NCI-H1417 (cell line): ENCODE measurements around the gene MPC1L.

Source experiments
- DNase-seq, 3 experiments: peaks; one replicate each; lab custom pipeline; 2025; lab: John Stamatoyannopoulos, UW

The MPC1L gene

GRCh38 chrX:40628506-40628905 is 5.3 kb downstream of the MPC1L start:
- no peak for DNase-seq

DNA sequence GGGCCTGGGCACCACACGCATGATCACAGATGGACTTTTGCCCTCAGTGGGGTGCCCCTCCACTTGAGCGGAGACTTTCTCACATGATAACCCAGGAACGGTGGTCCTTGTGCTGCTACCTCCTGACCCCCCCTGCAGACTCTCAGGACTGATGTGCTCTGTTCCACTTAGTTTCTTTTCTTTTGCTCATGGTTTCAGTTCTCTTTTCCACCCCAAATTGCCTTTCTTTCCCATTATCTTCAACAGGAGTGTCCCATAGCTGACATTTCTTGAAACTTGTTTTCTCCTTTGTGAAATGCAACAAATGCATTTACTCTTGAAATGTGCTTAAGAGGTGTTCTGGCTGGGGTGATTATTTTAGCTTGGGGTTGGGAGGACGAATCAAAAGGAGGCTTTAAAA is 9.0 kb downstream of the MPC1L start:
- DNase-seq = no peak

DNA sequence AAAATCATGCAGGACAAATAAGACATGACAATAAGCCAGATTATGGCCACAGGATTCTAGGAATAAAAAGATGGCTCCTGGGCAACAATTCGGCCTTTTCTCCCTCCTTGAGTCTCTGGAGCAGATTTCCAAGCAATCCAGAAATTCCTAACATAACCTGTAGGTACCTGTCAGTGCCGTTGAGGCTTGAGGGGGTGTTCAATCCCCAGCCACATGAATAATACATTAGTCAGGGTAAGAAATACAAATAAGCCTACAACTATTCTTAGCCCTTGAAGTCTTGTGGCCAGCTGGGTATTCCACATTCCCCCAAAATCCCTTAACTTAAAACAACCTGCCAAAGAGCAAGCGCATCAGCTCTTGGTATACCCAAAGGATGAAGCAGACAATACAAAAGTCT is 14.5 kb downstream of the MPC1L start:
- no peak for DNase-seq

GRCh38 chrX:40644176-40644575 is 20.9 kb downstream of the MPC1L start:
- no peak for DNase-seq

DNA sequence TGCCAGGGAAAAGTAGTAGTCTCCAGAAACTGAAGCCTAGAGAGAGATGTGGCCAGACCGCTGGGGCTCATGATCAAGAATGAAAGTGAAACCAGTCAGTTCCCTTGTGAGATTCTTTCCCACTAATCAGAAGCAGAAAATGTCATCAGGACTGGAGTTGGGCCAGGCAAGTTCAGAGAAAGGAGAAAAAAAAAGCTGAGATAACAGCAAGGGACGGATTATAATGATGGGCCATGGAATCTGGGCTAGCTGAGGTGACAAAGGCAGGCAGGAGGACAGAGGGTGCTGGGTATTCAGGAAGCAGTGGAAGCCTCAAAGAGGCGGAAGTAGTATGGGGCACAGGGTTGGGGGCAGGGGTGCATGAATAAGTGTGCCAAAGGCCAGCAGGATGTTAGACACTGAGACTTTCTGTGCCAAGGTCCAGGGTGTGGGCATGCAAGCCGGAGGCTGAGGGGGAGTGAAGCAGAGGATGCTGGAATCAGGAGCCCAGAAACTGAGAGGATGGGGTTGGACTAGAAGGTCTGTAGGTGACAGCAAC is 21.7 kb downstream of the MPC1L start:
- no peak for DNase-seq

DNA sequence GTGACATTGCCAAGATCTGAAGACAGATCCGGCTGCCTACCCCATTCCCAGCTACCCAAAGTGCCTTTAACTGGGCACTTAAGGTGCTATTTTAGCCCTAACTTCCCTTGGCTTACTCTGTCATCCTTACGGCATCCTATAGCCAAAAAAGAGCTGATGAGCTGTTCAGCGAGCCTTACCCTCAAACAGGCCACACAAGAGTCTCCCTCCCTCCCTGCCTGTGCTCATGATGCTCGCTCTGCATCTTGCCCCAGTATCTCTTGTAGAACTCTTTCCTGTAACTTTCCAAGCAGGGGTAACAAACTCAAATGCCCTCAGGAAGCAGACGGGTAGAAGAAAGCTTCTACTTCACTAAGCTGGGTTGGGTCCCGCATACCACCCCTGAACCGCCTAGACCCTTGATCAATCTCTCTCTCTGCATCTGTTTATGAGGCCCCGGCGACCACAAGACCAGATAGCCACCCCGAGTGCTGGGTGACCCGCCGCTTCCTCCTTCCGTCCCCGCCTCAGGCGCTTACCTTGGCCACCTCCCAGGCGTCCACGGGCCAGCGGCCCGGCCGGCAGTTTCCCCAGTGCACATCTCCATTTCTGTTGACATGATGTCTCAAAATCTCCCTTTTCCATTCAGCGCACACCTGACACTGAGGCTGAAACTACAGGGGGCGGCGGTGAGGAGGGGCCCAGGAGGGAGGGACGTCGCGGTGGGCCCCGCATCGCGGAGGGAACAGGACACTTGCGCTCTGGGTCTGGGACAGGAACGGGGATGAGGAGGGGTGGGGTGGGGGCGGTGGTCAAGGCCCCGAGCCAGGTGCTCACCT is 23.5 kb downstream of the MPC1L start:
- DNase-seq = peak in 2 of 3 experiments; percentile 70 to 72

- DNase-seq = peak; percentile 92 to 98 (median 98)
Observed at GRCh38 chrX:40647307-40648197, 24.3 kb downstream of the MPC1L start, which contains the start of gene CXorf38. TSS of gene CXorf38 (minus strand) at chrX:40647561. CDS start at chrX:40647520, 41 bp downstream.

GRCh38 chrX:40651620-40652223 is 28.5 kb downstream of the MPC1L start:
- peak; percentile 38 to 94 (median 66) for DNase-seq

DNA sequence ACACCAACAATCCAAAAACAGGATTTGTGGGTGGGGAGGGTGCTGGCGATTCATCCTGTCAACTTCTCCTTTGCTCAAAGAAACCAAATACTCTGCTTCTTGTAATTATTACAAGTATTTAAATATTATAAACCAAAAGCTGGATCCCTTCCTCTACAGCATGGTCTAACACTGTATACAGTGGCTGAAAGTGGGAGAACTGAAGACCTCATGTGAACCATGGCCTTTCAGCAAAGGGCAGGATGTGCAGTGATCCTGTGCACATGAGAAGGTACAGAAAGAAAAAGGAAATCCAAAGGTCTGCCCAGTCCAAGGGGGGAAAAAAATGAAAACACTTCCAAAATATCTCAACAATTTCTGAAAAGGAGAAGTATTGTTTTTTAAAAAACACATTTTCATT is 29.4 kb downstream of the MPC1L start:
- DNase-seq = no peak

- no peak for DNase-seq
Observed at GRCh38 chrX:40653535-40653934, 30.3 kb downstream of the MPC1L start.

GRCh38 chrX:40660381-40660780 is 37.2 kb downstream of the MPC1L start:
- no peak for DNase-seq

GRCh38 chrX:40661489-40661888 is 38.3 kb downstream of the MPC1L start:
- DNase-seq = no peak

DNA sequence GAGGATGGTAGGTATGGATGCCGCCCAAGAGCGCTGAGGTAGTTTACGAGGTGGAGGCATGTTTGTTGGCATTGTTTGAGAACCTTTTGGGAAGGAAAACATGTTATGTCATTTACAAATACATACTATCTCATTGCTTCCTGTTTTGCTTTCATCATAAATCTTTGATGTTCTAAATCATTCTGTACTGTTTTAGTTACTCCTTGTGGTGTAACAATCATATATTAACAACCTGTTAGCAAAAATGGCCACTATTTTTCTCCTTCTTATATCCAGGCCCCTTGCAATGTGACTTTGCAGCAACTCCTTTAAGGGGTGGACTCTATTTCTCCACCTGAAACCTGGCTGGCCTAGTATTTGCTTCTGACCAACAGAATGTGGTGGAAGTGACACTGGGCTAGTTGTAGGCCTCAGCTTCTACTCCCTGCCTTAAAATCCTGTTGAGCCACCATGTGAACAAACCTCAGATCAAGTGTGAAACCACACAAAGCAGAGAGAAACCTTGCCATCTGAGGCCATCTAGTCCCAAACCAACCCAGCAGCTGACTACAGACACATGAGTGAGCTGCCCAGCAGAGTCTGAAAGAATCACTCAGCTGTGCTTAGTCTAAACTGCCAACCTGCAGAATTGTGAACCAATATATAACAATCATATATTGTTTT is 40.0 kb downstream of the MPC1L start:
- no peak for DNase-seq

GRCh38 chrX:40663880-40664630 is 40.8 kb downstream of the MPC1L start:
- DNase-seq = no peak

- DNase-seq = no peak
Observed at GRCh38 chrX:40671126-40671525, 47.9 kb downstream of the MPC1L start.
